SU-DHL-6 (cell line): ENCODE results near the gene C6orf47.

Experiments
- H2AFZ ChIP-seq: fragments of 200-600 bp; sonication (generic); 2 replicates; pipeline ENCODE4 v1.6.1; 2014; ENCODE audit warnings: low read depth, mild to moderate bottlenecking, moderate library complexity, mixed read lengths, antibody characterized with exemption, low read length; ENCODE audit not compliant: severe bottlenecking
- H3F3A ChIP-seq: fragments of 200-600 bp; shearing (Covaris generic); 2 replicates; pipeline ENCODE4 v1.6.0; 2016; ENCODE audit warnings: antibody characterized with exemption, mild to moderate bottlenecking; ENCODE audit not compliant: insufficient read depth
- H3K27ac ChIP-seq: fragments of 200-600 bp; sonication (generic); 2 replicates; pipeline ENCODE4 v1.5.1; 2016; ENCODE audit warnings: low read depth, mild to moderate bottlenecking, low read length, moderate library complexity, mixed read lengths
- H3K27me3 ChIP-seq: fragments of 200-600 bp; sonication (generic), shearing (Covaris generic); 2 replicates; pipeline ENCODE4 v1.6.0; 2014; ENCODE audit warnings: mild to moderate bottlenecking, low read length
- H3K36me3 ChIP-seq: fragments of 200-600 bp; sonication (generic); 2 replicates; pipeline ENCODE4 v1.6.1; 2014; ENCODE audit warnings: mild to moderate bottlenecking, low read length, mixed read lengths
- H3K4me2 ChIP-seq: fragments of 300-600, 200-600 bp; shearing (Covaris generic), sonication (generic); 2 replicates; pipeline ENCODE4 v1.6.0; 2014; ENCODE audit warnings: low read length, low read depth, mild to moderate bottlenecking; ENCODE audit not compliant: poor library complexity, severe bottlenecking
- H3K4me3 ChIP-seq: fragments of 200-600 bp; sonication (generic); 2 replicates; pipeline ENCODE4 v1.5.1; 2014; ENCODE audit warnings: antibody characterized with exemption, low read length, mild to moderate bottlenecking, mixed read lengths; ENCODE audit not compliant: insufficient read depth, poor library complexity, severe bottlenecking
- H3K79me2 ChIP-seq: fragments of 200-600 bp; sonication (generic); 2 replicates; pipeline ENCODE4 v1.6.1; 2014; ENCODE audit warnings: mild to moderate bottlenecking, low read length, moderate library complexity; ENCODE audit not compliant: insufficient read depth
- H3K9ac ChIP-seq: fragments of 200-600 bp; sonication (generic); 2 replicates; pipeline ENCODE4 v1.7.0; 2014; ENCODE audit warnings: mild to moderate bottlenecking, low read length
- H3K9me2 ChIP-seq: fragments of 200-600 bp; sonication (generic); replicated peaks from 2 replicates; pipeline ENCODE4 v1.6.1; 2014; ENCODE audit warnings: low read length; ENCODE audit not compliant: insufficient read depth
- H3K9me3 ChIP-seq: fragments of 200-600 bp; sonication (generic); 2 replicates; pipeline ENCODE4 v1.6.1; 2014; ENCODE audit warnings: low read length, mixed read lengths; ENCODE audit not compliant: insufficient read depth
- H4K20me1 ChIP-seq: fragments of 200-600 bp; sonication (generic); 2 replicates; pipeline ENCODE4 v1.6.1; 2014; ENCODE audit warnings: low read depth, mild to moderate bottlenecking, antibody characterized with exemption, low read length, moderate library complexity, mixed read lengths
- CTCF ChIP-seq: fragments of 200-600 bp; sonication (generic); IDR thresholded peaks from one replicate; pipeline ENCODE4 v1.5.1; 2017; ENCODE audit warnings: antibody characterized with exemption, mild to moderate bottlenecking, low read length, moderate library complexity; ENCODE audit not compliant: insufficient read depth, poor library complexity, severe bottlenecking
- EZH2phosphoT487 ChIP-seq: fragments of 200-600 bp; sonication (generic), shearing (Covaris generic); conservative IDR thresholded peaks from 2 replicates; pipeline ENCODE4 v1.6.1; 2018; ENCODE audit warnings: mild to moderate bottlenecking, antibody characterized with exemption, low read length, moderate library complexity, mixed read lengths

The C6orf47 gene

GRCh38 chr6:31652925-31653724, 7.5 kb downstream of the C6orf47 start:
- no peaks in the 10 kb centered on the region for H3K9me3 ChIP-seq
- H3K36me3 ChIP-seq = peaks cover 12% of the 10 kb centered on the region
- peak overlapping the region; percentile 89 for H3K27ac ChIP-seq
- no peaks in the 10 kb centered on the region for H3K27me3 ChIP-seq
- no peaks in the 10 kb centered on the region for H4K20me1 ChIP-seq
- TF ChIP-seq EZH2phosphoT487 (no peak), CTCF (no peak)
- peak overlapping the region; percentile 83 for H3K4me2 ChIP-seq
- peak overlapping the region; percentile 91 for H3K4me3 ChIP-seq
- peaks cover 45% of the 10 kb centered on the region for H3K79me2 ChIP-seq
- H3K9me2 ChIP-seq = no peaks in the 10 kb centered on the region
- H2AFZ ChIP-seq = peak overlapping the region; percentile 81
- H3K9ac ChIP-seq = peak overlapping the region; percentile 83
- peaks cover 19% of the 10 kb centered on the region for H3F3A ChIP-seq

- Histone ChIP-seq H3K4me3 (peak overlapping the region; percentile 91), H3K27me3 (no peaks in the 10 kb centered on the region), H3K9me2 (no peaks in the 10 kb centered on the region), H3K9me3 (no peaks in the 10 kb centered on the region), H3K4me2 (peak overlapping the region; percentile 83), H3F3A (peaks cover 19% of the 10 kb centered on the region), H4K20me1 (no peaks in the 10 kb centered on the region), H3K27ac (peak overlapping the region; percentile 89), H2AFZ (peak overlapping the region; percentile 81), H3K36me3 (peaks cover 14% of the 10 kb centered on the region), H3K79me2 (peaks cover 41% of the 10 kb centered on the region), H3K9ac (peak overlapping the region; percentile 83)
- TF ChIP-seq CTCF (no peak), EZH2phosphoT487 (no peak)
These were observed 8.9 kb downstream of the C6orf47 start for GRCh38 chr6:31651602-31652191.

GRCh38 chr6:31645325-31645724, 15.3 kb downstream of the C6orf47 start:
- TF ChIP-seq EZH2phosphoT487 (no peak), CTCF (no peak)
- no peaks in the 10 kb centered on the region for H3K27me3 ChIP-seq
- no peaks in the 10 kb centered on the region for H3K9me2 ChIP-seq
- H3K4me2 ChIP-seq = no peak overlapping the region
- no peaks in the 10 kb centered on the region for H3K9me3 ChIP-seq
- H4K20me1 ChIP-seq = no peaks in the 10 kb centered on the region
- H3K27ac ChIP-seq = no peak overlapping the region
- peaks cover 14% of the 10 kb centered on the region for H3K36me3 ChIP-seq
- no peak overlapping the region for H3K9ac ChIP-seq
- peaks cover 15% of the 10 kb centered on the region for H3K79me2 ChIP-seq
- H2AFZ ChIP-seq = no peak overlapping the region
- H3F3A ChIP-seq = no peaks in the 10 kb centered on the region
- H3K4me3 ChIP-seq = no peak overlapping the region
